H54 (cell line): ENCODE measurements around the gene SEMA3A.
A peak's percentile ranks its signal among the peaks of the same experiment; 100 is the strongest.
"Not testable (repeated sequence)": the region's sequence is repeated elsewhere in the genome, so short reads cannot be mapped to it uniquely, and the experiment has no call there.

ENCODE experiments used
- DNase-seq: peaks from one replicate; pipeline ENCODE4 v3.0.0; 2011; ENCODE audit warnings: low spot score, mixed read lengths; ENCODE audit not compliant: insufficient read length
- FAIRE-seq: peaks from 3 replicates; lab custom pipeline; 2011; peaks lifted over from hg19 to GRCh38; lab: Jason Lieb, UNC
- POLR2A ChIP-seq: IDR thresholded peaks from 2 replicates; pipeline ENCODE4 v1.6.1; 2011; ENCODE audit warnings: low read depth, mild to moderate bottlenecking, low read length

The SEMA3A gene

DNA sequence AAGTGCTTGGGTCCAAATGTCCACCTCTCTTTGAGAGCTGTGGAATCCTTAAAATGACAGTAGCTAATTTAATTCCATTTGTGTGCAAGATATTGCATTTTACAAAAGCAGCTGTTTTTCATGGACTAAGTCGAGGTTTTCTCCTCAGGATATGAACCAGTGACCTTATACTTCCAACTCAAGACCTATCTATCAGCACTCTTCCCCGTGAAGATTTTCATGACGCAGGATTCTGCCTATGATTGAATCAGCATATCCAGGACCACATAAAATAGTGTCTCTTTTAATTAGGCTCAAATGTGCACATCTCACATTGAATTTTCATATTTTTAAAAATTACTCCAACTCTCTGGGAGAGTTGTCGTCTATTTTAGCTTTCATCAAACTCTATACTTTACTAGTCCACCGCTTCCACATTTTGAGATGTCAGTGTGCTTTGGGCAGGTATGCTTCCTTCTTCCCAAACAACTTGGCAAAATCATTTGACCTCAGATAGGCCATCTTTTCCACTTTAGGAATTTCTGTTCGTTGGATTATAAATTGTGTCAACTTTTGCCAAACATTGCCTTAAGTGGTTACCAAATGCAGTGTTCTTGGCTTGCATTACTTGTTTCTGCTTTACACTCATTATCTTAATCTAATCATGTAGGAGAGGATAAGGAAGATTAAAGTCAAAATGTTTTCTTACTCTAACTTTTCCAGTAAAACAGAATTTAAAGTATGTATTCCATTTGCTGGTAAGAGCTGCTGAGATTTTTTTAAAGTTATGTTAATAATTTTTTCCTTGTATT is 39.4 kb downstream of the SEMA3A start:
- FAIRE-seq (no peak), DNase-seq (no peak)
- TF ChIP-seq POLR2A = no peak

DNA sequence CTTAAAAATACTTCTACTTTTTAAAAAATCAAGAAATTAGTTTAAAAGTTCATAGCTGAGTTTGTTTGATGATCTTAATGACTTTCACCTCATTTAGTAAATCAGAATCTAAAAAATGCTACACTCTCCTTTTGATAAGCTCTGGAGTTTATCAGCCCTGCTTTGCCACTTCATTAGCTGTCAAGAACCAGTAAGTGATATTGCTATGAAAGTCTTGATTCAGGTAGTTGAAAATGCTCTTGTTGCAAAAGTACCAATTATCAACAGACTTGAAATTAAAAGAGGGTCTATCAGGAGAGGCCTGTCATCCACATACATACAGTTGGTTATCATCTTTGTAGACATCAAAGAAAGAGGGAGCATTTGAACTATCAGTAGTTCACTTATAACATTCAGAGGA is 41.6 kb downstream of the SEMA3A start:
- DNase-seq (no peak), FAIRE-seq (no peak)
- TF ChIP-seq POLR2A = no peak

DNA sequence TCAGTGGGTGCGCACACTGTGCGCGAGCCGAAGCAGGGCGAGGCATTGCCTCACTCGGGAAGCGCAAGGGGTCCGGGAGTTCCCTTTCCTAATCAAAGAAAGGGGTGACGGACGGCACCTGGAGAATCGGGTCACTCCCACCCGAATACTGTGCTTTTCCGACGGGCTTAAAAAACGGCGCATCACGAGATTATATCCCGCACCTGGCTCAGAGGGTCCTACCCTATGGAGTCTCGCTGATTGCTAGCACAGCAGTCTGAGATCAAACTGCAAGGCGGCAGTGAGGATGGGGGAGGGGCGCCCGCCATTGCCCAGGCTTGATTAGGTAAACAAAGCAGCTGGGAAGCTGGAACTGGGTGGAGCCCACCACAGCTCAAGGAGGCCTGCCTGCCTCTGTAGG is 44.2 kb downstream of the SEMA3A start:
- not testable (repeated sequence) for DNase-seq, FAIRE-seq

DNA sequence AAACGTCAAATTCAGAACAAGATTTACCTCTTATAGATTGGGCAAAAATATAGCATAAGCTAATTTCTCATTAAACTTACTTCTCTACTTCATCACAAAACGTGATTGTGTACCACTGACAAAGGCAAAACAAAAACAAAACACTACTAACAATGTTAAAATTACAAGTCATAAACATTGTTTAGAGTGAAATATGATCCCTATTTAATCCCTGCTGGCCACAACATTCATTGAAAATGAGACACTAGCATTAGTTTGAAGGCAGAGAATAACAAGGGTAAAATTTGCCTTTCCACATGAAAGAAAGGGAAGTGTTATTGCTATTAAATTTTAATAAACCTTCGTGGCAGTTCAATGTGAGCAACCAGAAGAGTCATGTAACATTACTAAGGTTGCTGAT is 45.0 kb downstream of the SEMA3A start:
- FAIRE-seq (peak; percentile 36), DNase-seq (no peak)
- TF ChIP-seq POLR2A = no peak

DNA sequence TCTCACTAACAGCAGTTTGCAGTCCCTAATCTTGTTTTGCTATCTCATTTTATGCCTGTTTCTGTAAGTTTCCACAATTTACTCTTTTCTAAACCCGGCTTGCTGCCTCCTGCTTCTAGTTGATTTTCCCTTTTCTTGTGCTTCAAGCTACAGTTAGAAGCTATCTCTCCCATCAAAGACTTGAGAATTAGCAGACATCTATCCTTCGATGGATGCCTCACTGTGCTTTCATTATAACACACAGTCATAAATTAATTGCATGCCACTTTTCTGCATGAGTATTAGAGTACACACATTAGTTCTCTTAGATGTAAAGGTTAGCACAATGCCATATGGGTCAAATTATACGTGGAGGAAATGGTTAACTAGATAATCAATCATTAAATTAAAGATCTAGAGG is 48.7 kb downstream of the SEMA3A start:
- DNase-seq (no peak), FAIRE-seq (peak; percentile 23)
- no peak for TF ChIP-seq POLR2A

DNA sequence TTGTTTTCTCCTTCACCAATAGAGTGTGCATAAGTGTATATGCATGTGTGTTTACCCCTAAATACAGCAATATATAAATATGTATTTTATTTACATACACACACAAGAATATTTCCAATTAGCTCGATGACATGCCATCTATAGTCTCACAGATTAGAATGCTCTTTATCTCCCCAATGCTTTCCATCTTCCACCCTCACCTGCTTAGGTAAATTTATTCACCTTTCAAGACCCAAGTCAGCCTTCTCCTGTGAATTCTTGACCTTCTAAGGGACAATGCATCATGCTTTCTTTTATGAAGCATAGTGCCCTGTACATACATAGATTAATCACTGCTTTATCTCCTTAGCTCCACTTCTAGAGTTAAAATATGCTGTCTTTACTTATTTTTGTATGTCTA is 49.7 kb downstream of the SEMA3A start:
- DNase-seq (no peak), FAIRE-seq (no peak)
- TF ChIP-seq POLR2A = no peak

DNA sequence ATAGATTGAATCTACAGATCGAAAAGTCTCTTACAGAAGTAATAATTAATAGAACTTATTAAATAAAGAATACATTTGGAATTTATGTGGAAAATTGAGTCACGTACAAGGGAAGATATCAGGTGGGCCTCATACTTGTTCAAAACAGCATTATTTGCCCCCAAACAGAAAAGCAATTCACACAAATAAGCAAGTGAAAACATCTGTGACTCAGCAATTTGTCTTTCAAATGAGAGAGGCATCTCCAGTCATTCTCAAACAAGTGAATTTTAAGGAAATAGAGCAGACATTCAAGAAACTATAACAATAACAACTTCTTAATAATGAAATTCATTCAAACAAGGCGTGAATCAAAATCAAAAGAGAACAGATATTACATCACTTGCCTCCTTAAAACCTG is 50.1 kb downstream of the SEMA3A start:
- no peak for TF ChIP-seq POLR2A
- FAIRE-seq (peak; percentile 80), DNase-seq (no peak)

DNA sequence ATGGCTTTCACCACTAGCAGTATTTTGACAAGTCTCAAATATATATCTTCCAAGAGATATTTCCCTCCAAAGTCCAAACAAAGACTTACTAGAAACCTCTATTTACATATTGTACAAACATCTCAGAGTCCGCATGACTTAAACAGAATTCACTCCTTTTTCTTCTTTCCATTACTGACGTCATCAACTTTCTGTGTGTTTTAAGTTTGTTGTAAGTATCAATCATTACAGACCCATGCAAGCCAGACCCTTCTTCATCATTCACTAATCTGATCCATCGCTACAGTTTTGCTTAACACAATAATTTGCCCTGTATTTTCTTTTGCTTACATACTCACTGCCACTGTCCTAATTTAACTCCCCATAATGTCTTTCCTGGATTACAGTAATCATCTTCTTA is 51.9 kb downstream of the SEMA3A start:
- DNase-seq (no peak), FAIRE-seq (no peak)
- no peak for TF ChIP-seq POLR2A

DNA sequence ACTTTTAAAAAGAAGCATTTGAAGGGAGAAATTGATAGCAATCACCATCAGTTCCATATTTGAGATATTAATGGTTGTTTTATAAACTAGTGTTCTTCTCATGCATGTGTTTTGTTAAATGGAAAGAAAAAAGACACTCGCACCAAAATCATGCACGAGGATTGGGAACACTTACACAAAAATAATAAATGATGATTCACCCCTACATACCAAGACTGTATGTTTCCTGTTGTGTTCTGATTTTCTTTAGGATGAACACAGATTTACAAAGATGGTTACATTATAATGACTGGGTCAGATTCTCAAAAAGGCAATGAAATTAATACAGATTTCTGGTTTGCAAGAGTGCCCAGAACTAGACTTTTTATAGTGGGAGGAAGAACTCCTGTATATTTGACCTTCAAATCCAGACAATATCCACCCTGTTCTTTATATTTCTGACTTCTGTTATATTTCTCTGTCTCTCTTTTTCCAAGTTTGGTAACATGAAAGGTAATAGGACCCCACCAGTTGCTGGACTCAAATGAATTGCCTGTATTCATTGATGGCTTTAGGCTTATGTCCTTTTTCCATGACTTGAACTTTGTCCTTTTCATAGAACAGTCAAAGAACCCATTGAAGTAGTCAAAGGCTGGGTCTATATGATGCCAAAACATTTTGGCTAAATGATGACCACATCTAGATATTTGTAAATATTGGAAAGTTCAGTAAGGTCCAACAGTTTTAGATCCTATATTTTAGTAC is 54.4 kb downstream of the SEMA3A start:
- TF ChIP-seq POLR2A = no peak
- peak; percentile 81 for FAIRE-seq

DNA sequence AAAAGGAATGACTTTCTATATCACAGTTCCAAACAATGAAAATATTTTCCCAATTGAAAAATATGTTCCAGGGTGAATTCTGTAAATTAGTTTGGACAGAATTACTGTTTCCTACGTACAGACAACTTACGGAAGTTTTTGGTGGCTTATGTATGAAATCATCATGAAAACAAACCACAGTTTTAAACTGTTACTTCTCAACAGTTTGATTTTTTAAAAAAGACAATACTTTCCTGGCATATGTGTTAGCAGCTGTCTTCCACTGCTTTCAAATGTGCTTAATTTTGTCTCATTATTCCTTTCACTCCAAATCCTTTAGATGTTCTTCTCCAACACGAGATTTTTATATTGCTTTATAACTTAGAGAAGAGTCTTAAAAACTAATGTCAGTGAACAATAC is 56.2 kb downstream of the SEMA3A start:
- TF ChIP-seq POLR2A = no peak
- FAIRE-seq = no peak

More for the DNA sequence above, 54.4 kb downstream of the SEMA3A start:
- no peak for DNase-seq

DNA sequence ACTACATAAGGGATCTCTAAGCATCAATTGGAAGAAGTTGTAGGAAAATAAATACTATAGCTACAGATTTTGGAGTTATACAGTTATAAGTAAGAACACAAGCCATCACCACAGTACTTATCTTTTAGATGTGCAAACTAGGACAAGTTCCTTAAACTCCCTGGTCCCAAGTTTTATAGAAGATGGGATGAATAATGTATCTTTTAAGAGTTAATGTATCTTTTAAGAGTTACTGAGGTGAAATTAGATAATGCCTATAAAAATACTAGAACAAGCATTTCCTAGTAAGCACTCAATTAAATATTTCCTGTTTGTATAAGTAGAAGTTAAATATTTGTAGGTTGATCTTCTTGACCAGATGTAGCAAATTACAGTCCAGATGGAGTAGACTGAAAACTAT is 56.8 kb downstream of the SEMA3A start:
- TF ChIP-seq POLR2A = no peak
- no peak for FAIRE-seq
- no peak for DNase-seq

More for the DNA sequence above, 56.2 kb downstream of the SEMA3A start:
- DNase-seq = no peak

DNA sequence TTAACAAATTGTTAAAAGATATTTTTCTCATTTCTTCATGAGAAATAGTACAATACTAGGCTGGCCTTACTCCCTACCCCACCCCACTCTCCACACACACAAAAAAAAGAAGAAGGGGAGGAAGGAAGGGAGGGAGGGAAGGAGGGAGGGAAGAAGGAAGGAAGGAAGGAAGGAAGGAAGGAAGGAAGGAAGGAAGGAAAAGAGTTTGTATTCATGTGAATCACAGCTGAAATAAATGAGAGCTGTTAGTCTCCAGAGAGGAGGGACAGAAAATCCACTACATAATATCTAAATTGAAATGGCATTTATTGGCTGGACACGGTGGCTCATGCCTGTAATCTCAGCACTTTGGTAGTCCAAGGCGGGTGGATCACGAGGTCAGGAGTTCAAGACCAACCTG is 57.8 kb downstream of the SEMA3A start:
- no peak for FAIRE-seq
- no peak for TF ChIP-seq POLR2A
- DNase-seq = no peak

DNA sequence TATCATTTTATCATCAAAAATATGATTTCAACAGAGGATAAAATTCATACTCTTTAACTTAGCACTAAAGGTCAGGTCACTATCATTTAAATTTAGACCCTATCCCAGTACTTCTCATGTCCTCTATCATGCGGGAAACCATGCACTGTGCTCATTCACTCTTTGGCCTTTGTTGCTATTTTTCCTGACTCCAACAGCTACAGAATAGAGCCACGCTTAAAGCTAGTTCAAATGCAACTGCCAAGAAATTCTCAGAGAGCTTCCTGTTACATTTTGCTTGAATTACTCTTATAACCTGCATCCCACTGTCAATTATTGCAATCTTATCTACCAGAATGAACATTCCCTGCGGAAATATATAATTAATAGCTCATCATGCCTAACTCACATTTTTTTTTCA is 58.3 kb downstream of the SEMA3A start:
- FAIRE-seq = no peak
- no peak for DNase-seq
- no peak for TF ChIP-seq POLR2A

DNA sequence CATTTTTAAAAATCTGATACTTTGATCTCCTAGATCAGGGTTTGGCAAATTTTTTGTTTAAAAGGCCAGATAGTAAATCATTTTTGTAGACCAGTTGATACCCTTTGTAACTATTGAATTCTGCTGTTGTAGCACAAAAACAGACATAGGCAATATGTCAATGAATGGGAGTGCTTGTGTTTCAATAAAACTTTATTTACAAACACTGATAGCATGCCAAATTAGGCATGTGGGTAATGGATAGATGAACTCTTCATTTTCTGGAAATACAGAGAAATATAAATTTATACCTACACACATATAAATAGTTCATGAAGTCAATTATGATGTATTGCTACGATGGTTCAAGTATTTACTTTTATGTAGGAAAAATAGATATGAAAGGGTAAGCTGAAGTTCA is 60.4 kb downstream of the SEMA3A start:
- no peak for TF ChIP-seq POLR2A
- no peak for DNase-seq
- no peak for FAIRE-seq

DNA sequence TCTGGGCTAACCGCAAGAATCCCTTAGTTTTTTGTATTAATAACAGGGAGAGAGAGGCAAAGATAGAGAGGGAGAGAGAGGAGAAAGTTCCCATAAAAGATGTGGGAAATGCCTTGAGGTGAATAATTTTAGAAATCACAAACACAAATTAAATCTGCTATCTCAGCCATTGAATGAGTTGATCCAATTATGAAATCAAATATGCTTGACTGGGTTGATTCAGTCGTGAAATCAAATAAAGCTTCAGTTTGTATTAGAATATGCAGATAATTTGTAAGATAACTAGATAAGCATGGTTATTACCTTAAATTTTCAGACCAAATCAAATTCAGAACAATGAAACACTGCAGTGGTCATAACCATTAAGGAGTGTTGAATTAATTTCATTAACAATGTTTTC is 68.9 kb downstream of the SEMA3A start:
- no peak for FAIRE-seq
- no peak for TF ChIP-seq POLR2A
- no peak for DNase-seq
